ENCODE data around the gene SEC16A.

DNA sequence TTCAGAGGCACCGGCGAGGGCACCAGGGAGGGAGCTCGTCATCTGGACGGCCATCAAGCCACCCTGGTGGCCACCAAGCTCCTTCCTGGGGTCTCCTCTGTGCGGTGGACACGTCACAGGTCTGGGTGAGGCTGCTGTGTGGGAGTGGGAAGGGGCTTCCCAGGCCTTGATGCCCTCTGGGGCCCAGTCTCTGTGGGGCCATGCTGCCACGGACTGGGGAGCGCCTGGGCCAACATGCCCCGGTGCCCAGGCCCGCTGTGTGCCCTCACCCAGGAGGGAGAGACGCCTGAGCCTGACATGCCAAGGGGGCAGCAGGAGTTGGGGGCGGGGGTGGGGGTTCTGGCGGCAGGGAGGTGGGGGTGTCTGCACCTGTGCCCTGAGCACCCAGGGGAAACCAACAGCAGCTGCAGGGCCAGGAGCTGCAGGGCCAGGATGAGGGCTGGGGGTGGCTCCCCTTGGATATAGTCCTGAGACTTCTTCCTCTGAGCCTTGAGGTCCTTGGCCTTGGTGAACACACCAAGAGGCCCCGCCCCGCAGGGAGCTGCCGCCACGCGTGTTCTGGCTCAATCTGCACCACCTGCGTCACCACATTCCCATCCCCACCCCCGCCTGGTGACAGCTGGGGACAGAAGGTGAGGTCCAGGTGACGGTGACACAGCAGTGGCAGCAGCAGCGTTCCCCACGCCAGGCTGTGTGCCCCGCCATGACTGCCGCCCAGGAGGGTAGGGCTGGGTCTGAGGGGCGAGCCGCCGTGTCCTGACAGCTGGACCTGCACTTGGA, 15.3 kb upstream of the SEC16A start:
- TF ChIP-seq CTCF (IDR thresholded peaks at IDR 0.05; ENCODE audit: low read length) (no peak), EZH2 (optimal IDR thresholded peaks at IDR 0.05; ENCODE audit: low read depth, low read length) (no peak)
